Activated naive CD8-positive, alpha-beta T cell (primary cell): Measurements from ENCODE around the gene CCDC192.

ENCODE experiments used
- H3K27ac Mint-ChIP-seq: one replicate; pipeline ENCODE4 v1.8.0; 2021; ENCODE audit warnings: mixed read lengths
- H3K27me3 Mint-ChIP-seq: one replicate; pipeline ENCODE4 v1.8.0; 2021; ENCODE audit warnings: mixed read lengths
- H3K36me3 Mint-ChIP-seq: one replicate; pipeline ENCODE4 v1.8.0; 2021; ENCODE audit warnings: mixed read lengths
- H3K4me1 Mint-ChIP-seq: one replicate; pipeline ENCODE4 v1.8.0; 2021; ENCODE audit warnings: low read depth, mixed read lengths
- H3K4me3 Mint-ChIP-seq: one replicate; pipeline ENCODE4 v1.8.0; 2021; ENCODE audit warnings: mild to moderate bottlenecking, mixed read lengths
- H3K9me3 Mint-ChIP-seq: one replicate; pipeline ENCODE4 v1.8.0; 2021; ENCODE audit warnings: low read depth, mixed read lengths

CCDC192 gene

GRCh38 chr5:127851964-127852363 is 148.8 kb downstream of the CCDC192 start:
- Mint-ChIP-seq H3K9me3 (peaks cover 5% of the 10 kb centered on the region), H3K36me3 (peaks cover 5% of the 10 kb centered on the region), H3K4me1 (no peaks in the 10 kb centered on the region), H3K27ac (no peak overlapping the region), H3K4me3 (no peak overlapping the region), H3K27me3 (no peaks in the 10 kb centered on the region)

- H3K4me1 Mint-ChIP-seq, result no peaks in the 10 kb centered on the region
- H3K27ac Mint-ChIP-seq, result no peak overlapping the region
- H3K9me3 Mint-ChIP-seq, result peaks cover 5% of the 10 kb centered on the region
Measured at GRCh38 chr5:127854520-127854919, 151.3 kb downstream of the CCDC192 start.

GRCh38 chr5:127856292-127856691 is 153.1 kb downstream of the CCDC192 start:
- Mint-ChIP-seq H3K27me3 (no peaks in the 10 kb centered on the region), H3K36me3 (peaks cover 14% of the 10 kb centered on the region), H3K4me1 (no peaks in the 10 kb centered on the region), H3K27ac (no peak overlapping the region), H3K4me3 (no peak overlapping the region), H3K9me3 (peaks cover 5% of the 10 kb centered on the region)

More at GRCh38 chr5:127854520-127854919, 151.3 kb downstream of the CCDC192 start:
- Mint-ChIP-seq H3K4me3 (no peak overlapping the region), H3K27me3 (no peaks in the 10 kb centered on the region), H3K36me3 (peaks cover 12% of the 10 kb centered on the region)

- no peaks in the 10 kb centered on the region for H3K27me3 Mint-ChIP-seq
- no peak overlapping the region for H3K4me3 Mint-ChIP-seq
- H3K36me3 Mint-ChIP-seq, result peaks cover 14% of the 10 kb centered on the region
- no peak overlapping the region for H3K27ac Mint-ChIP-seq
- no peaks in the 10 kb centered on the region for H3K4me1 Mint-ChIP-seq
- peaks cover 5% of the 10 kb centered on the region for H3K9me3 Mint-ChIP-seq
Measured at GRCh38 chr5:127858116-127858784, 155.1 kb downstream of the CCDC192 start.

DNA sequence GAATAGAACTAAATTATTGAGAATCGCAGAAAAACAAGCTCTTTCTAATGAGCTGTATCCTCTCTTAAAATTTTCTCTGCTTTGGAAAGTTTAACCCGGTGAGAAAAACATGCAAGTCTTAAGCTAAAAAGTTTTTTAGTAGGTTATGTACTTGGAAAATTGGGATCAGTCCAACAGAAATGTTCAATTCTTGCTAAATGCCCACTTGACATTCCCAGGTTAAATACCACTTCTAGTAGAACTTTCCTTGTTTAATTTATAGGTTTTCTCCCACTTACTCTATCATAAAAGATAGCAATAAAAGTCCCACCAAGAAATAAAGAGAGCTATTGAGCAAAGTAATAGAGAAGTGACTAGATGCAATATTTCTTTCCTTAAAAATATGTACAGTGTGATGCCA is 157.1 kb downstream of the CCDC192 start:
- Mint-ChIP-seq H3K36me3 (peaks cover 12% of the 10 kb centered on the region), H3K4me1 (no peaks in the 10 kb centered on the region), H3K27me3 (no peaks in the 10 kb centered on the region), H3K9me3 (peaks cover 4% of the 10 kb centered on the region), H3K4me3 (no peak overlapping the region), H3K27ac (no peak overlapping the region)

DNA sequence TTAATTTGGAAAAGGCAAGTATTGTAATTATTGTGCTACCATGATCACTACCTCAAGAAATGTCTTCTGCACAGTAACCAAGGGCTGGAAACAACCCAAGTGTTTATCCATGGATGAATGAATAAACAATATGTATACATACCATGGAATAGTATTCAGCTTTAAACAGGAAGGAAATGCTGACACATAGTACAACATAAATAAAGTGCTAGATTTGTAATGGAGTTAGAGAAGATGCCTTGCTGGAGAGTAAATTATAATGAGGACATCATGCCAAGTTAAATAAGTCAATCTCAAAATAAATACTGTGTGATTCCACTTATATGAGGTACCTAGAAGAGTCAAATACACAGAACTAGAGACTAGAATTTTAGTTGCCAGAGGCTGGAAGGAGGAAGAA is 160.0 kb downstream of the CCDC192 start:
- H3K4me1 Mint-ChIP-seq, result no peaks in the 10 kb centered on the region
- no peak overlapping the region for H3K4me3 Mint-ChIP-seq
- H3K9me3 Mint-ChIP-seq, result no peaks in the 10 kb centered on the region
- no peak overlapping the region for H3K27ac Mint-ChIP-seq
- no peaks in the 10 kb centered on the region for H3K27me3 Mint-ChIP-seq
- H3K36me3 Mint-ChIP-seq, result peaks cover 4% of the 10 kb centered on the region

DNA sequence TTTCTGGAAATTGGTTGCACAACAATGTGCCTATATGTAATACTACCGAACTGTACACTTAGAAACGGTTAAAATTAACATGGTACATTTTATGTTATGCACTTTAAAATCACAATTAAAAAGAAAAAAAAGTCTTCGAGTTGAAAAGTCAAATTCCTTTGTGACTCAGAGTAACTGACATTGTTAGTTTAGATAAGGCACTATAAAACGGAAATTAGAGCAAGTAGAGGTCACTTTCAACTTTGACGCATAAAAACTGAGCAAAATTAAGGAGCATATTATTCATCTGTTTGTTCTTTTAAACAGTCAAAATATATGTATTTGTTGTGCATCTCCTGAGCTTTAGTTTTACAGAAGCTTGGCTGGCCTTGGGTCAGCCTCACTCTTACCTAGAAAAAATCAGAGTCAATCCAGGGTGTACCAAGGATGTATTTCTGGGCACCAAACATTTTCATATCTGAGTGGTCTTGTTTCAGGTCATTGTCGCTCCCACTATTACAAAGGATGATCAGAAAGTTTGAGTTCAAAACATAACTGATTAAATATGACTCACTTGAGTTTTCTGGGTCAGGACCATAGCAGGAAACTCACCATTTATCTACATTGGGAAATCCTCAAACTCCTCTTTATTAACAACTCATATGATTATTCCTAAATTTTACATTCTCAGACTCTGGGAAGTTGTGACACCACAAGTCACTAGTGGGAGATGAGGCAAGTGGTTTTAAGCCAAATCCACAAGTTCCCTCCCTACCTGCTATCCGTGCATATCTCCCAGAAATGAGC is 160.6 kb downstream of the CCDC192 start:
- H3K27me3 Mint-ChIP-seq, result no peaks in the 10 kb centered on the region

DNA sequence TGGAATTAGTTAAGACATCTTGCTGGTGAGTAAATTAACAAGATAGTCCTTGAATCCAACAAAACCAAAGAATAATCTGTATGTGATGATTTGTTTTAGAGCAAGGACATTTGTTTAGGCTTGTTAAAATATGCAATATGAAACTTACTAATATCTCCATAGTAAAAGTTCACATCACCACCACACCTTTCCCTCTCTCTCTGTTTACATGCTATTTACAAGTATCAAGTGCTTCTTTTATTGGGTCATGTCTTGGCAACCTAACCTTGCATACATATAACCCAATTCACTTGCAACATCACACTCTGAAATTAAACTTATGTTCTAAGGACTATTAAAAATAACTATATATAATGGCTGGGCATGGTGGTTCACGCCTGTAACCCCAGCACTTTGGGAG is 161.3 kb downstream of the CCDC192 start:
- no peaks in the 10 kb centered on the region for H3K9me3 Mint-ChIP-seq
- H3K4me3 Mint-ChIP-seq, result no peak overlapping the region
- H3K4me1 Mint-ChIP-seq, result no peaks in the 10 kb centered on the region
- peaks cover 2% of the 10 kb centered on the region for H3K36me3 Mint-ChIP-seq
- no peak overlapping the region for H3K27ac Mint-ChIP-seq
- no peaks in the 10 kb centered on the region for H3K27me3 Mint-ChIP-seq

More for the DNA sequence above, 160.6 kb downstream of the CCDC192 start:
- Mint-ChIP-seq H3K9me3 (no peaks in the 10 kb centered on the region), H3K4me1 (no peaks in the 10 kb centered on the region), H3K4me3 (no peak overlapping the region), H3K36me3 (peaks cover 3% of the 10 kb centered on the region), H3K27ac (no peak overlapping the region)

- H3K9me3 Mint-ChIP-seq, result no peaks in the 10 kb centered on the region
- no peaks in the 10 kb centered on the region for H3K4me1 Mint-ChIP-seq
- H3K4me3 Mint-ChIP-seq, result no peak overlapping the region
- H3K36me3 Mint-ChIP-seq, result no peaks in the 10 kb centered on the region
- H3K27ac Mint-ChIP-seq, result no peak overlapping the region
- H3K27me3 Mint-ChIP-seq, result no peaks in the 10 kb centered on the region
Measured at GRCh38 chr5:127865273-127865672, 162.1 kb downstream of the CCDC192 start.

- no peaks in the 10 kb centered on the region for H3K36me3 Mint-ChIP-seq
Measured at GRCh38 chr5:127867022-127867783, 164.0 kb downstream of the CCDC192 start.

GRCh38 chr5:127870914-127871313 is 167.7 kb downstream of the CCDC192 start:
- Mint-ChIP-seq H3K27ac (no peak overlapping the region), H3K9me3 (no peaks in the 10 kb centered on the region), H3K27me3 (no peaks in the 10 kb centered on the region), H3K4me1 (no peaks in the 10 kb centered on the region), H3K4me3 (no peak overlapping the region), H3K36me3 (no peaks in the 10 kb centered on the region)

More at GRCh38 chr5:127867022-127867783, 164.0 kb downstream of the CCDC192 start:
- no peaks in the 10 kb centered on the region for H3K4me1 Mint-ChIP-seq
- no peak overlapping the region for H3K4me3 Mint-ChIP-seq
- H3K27ac Mint-ChIP-seq, result no peak overlapping the region
- H3K27me3 Mint-ChIP-seq, result no peaks in the 10 kb centered on the region
- no peaks in the 10 kb centered on the region for H3K9me3 Mint-ChIP-seq

- H3K4me1 Mint-ChIP-seq, result no peaks in the 10 kb centered on the region
- H3K27me3 Mint-ChIP-seq, result no peaks in the 10 kb centered on the region
- no peaks in the 10 kb centered on the region for H3K9me3 Mint-ChIP-seq
- no peak overlapping the region for H3K4me3 Mint-ChIP-seq
- no peak overlapping the region for H3K27ac Mint-ChIP-seq
- H3K36me3 Mint-ChIP-seq, result no peaks in the 10 kb centered on the region
Measured at GRCh38 chr5:127871503-127872153, 168.4 kb downstream of the CCDC192 start.

DNA sequence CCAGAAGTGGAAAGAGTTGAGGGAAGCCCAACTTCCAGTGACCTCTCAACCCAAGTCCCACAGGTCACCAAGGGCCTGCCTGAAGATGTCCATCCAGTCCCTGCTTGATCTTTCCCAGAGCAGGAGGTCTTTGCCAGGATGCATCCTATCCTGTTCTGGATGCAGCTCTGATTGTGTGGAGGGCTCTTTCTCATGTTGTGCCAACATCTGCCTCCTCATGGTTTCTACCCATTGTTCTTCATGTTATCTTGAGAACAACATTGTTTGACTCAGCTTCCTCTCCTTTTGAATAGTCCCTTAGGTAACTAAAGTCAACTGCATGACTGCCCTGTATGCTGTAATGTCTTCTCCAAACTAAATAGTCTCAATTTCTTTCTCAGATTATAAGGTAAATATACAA is 169.3 kb downstream of the CCDC192 start:
- Mint-ChIP-seq H3K27me3 (no peaks in the 10 kb centered on the region), H3K4me1 (no peaks in the 10 kb centered on the region), H3K9me3 (no peaks in the 10 kb centered on the region), H3K27ac (no peak overlapping the region), H3K36me3 (no peaks in the 10 kb centered on the region), H3K4me3 (no peak overlapping the region)

DNA sequence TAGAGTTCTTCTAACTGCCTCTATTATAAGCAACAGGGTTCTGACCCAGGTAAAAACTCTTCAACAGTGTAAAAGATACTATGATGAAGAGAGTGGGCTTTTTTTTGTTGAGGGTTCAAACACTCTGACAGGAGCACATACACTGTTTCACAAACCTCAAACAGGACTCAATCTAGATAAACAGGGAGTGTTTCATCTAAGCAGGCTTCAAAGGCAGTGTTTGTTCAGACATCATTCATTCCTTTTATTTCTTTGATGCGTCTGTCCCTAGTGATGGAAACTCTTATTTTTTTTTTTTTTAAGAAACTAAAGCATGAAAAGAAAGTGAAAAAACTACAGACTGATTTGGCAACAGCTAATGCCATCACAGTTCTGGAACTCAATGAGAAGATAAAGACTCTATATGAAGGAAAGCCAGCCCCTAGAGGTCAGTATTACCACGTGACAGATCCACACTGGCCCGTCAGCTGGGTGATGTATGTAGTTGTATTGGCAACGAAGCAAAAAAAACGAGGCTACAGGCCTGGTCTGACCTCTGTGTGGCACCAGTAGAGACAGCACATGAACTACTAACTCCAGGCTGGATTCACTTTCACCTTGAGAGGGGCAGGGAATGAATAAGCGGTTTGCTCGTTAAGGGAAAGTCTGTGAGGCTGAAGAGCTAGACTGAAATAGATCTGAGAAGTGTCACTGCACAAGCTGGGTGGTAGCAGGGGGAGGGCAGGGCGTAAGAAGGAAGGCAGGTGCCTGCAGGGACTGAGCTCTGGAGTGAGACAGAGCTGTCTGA is 172.2 kb downstream of the CCDC192 start:
- Mint-ChIP-seq H3K27ac (no peak overlapping the region), H3K36me3 (peaks cover 5% of the 10 kb centered on the region), H3K4me3 (no peak overlapping the region), H3K4me1 (no peaks in the 10 kb centered on the region), H3K27me3 (no peaks in the 10 kb centered on the region), H3K9me3 (no peaks in the 10 kb centered on the region)
